Activated naive CD4-positive, alpha-beta T cell treated with anti-CD3 and anti-CD28 coated beads, Interleukin-2, amount 50 U/mL, for 16 hours (primary cell): ENCODE results near the gene PLEKHG4B.
A peak's percentile ranks its signal among the peaks of the same experiment; 100 is the strongest.
"Not testable (repeated sequence)": the region's sequence is repeated elsewhere in the genome, so short reads cannot be mapped to it uniquely, and the experiment has no call there.

Experiments
- DNase-seq: peaks from one replicate; pipeline ENCODE4 v3.0.0-alpha.2; 2020

PLEKHG4B gene

DNA sequence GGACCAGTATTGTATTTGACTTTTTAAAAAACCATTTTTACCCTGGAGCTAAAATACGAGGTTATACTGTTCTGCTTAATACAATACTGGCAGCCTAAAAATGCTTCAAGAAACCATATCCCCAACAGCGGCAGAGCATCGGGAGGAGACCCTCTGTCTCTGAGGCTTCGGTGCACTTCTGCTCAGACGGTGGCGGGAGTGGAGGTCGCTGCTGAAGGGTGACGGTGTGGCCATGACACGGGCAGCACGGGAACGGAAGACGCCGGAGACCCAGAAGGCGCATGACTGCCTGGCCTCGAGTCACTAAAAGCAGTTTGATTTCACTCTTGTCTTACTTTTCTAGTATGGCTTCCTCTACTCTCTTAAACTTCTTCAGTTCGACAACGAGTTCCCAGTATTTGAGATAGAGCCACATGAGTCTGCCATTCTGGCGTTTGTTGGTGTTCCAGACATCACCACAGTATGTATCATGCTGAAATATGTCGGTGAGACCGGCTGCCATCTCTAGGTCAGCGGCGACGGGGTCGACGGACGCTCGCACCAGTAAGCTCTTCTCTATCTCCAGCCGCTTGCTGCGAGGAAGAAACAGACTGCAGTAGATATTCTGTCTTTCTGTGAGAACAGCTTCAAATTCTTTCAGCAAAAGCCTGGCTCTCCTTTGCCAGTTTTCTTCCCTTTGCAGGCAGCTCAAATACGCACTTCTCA, 113.2 kb downstream of the PLEKHG4B start:
- DNase-seq = no peak

DNA sequence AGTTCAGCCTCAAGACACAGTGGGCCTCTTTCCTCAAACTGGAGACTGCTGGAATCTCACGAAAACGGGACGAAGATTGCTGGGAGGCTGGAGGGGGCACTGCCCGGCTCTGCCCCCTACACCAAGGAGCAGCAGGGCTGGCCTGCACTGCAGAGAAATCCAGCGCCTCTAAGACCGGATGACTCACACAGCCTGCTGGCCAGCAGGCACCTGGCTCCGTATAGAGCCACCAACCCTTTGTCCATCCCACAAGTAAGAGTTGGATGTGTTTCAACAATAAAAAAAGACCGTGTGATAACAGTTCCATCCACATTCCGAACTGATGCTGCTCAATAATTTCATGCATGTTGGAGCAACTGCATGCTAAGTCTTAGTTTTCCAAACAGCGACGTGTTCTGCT, 114.4 kb downstream of the PLEKHG4B start:
- DNase-seq = no peak

DNA sequence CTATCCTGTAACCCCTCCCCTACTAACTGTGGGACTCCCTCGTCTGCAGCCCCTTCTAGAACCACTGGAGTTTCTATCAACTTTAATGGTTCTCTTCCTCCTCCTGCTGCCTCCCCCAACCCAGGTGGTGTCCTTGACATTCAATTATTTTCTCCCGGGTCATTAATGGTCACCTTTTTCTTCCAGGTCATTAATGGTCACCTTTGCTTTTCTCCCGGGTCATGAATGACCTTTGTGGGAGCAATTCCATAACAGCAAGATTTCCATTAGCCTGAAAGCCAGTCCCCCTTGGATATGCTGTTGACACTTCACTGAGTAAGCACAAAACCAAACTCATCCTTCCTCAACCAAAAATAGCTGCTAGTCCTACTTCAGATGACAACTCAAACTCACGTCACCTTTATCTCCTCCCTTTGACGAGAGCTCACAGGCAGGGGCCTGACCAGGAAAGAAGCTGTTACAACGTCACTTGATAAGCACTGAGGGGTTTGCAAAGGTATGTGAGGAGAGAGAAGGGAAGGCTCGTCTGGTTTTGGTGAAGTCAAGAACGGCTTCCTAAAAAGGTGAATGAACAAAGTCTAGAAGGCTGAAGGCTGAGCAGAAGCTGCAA, 115.1 kb downstream of the PLEKHG4B start:
- DNase-seq = no peak

DNA sequence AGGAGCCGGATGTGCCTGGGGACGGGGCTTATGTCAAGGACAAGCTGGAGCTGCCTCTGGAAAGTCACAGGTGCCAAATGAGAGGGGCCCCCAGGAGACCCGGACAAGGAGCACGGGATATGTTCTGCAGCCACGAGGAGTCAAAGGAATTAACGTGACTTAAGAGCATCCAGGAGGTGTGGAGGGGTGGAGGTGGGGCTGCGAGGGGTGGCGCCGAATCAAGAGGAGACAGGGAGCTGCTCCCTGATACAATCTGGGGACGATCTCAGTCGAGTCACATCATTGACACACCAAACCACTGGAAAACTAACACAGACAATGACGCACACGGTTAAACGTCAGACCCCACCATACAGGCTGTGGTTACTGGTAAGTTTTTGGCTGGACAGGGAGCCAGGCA, 115.6 kb downstream of the PLEKHG4B start:
- no peak for DNase-seq

DNA sequence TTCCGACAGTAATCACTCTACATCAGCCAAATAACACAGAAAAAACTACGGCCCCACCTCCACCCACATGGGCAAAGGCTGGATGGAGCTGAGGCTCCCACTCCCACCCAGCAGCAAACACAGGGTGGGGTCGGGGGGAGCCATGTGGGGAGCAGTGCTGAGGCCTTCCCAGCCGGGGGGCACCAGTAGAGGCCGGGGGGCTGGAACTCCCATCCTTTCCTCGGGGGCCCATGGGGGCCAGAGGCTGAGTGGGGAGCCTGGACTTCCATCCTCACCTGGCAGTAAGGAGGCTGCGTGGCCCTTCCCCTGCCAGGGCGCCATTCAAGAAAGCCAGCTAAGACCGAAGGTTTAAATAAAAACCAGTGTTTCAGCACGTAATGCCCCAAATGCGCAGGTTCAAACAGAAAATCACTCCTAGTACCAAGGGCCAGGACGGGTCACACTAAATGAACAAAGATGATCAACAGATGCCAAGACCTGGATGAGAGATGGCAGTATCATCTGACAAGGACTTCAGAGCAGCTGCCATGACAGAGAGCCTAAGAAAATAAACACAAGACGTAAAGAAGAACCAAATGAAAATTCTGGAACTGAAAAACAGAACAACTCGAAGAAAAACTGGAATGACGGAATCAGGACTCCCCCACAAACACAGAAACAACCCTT, 116.6 kb downstream of the PLEKHG4B start:
- no peak for DNase-seq

DNA sequence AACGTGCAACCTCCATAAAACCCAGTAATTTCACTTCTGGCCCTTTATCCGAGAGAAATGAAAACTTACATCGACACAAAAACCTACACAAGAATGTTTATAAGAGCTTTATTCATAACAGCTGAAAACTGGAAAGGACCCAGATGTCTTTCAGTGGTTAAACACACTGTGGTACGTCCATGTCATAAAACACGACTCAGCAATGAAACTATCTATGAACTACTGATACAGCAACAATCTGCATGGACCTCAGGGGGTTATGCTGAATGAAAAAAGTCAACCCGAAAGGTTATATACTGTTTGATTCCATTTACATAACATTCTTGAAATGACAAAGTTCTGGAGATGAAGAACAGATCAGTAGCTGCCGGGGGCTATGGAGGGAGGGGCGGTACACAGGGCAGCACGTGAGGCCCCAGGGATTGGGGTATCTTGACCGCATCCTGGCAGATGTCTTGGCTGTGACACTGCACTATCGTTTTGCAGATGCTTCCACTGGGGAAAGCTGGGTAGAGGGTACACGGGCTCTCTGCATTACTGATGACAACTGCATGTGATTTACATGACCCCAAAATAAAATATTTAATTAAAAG, 121.9 kb downstream of the PLEKHG4B start:
- DNase-seq = no peak

DNA sequence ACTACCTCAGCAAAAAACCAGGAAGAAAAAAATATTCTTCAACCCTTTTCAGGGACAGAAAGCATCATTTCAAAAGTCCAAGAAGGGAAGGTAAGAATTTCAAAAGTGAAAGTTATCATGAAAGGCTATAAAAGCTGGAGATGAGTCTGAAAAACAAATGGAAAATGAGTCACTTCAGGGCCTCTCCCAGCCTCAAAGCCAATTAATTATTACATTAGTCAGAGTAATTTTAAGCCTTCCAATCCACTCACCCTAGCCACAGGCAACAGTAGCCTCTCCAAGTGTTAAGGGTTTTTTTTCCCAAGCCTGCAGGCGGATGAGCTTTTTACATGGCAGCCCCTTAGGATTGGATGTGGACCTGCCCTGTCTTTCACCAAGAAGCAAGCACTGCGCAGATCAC, 123.3 kb downstream of the PLEKHG4B start:
- DNase-seq = not testable (repeated sequence)

DNA sequence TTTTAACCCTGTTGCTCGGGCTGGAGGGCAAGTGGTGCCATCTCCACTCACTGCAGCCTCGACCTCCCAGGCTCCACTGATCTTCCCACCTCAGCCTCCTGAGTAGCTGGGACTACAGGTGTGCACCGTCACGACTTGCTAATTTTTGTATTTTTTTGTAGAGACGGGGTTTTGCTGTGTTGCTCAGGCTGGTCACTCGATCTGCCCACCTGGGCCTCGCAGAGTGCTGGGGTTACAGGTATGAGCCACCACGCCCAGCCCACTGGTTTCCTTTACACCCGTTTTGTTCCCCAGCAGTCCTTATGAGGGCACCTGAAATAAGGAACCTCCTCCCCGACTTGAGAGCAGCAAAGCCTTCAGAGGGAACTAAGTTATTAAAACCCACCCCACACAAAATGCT, 124.1 kb downstream of the PLEKHG4B start:
- not testable (repeated sequence) for DNase-seq

DNA sequence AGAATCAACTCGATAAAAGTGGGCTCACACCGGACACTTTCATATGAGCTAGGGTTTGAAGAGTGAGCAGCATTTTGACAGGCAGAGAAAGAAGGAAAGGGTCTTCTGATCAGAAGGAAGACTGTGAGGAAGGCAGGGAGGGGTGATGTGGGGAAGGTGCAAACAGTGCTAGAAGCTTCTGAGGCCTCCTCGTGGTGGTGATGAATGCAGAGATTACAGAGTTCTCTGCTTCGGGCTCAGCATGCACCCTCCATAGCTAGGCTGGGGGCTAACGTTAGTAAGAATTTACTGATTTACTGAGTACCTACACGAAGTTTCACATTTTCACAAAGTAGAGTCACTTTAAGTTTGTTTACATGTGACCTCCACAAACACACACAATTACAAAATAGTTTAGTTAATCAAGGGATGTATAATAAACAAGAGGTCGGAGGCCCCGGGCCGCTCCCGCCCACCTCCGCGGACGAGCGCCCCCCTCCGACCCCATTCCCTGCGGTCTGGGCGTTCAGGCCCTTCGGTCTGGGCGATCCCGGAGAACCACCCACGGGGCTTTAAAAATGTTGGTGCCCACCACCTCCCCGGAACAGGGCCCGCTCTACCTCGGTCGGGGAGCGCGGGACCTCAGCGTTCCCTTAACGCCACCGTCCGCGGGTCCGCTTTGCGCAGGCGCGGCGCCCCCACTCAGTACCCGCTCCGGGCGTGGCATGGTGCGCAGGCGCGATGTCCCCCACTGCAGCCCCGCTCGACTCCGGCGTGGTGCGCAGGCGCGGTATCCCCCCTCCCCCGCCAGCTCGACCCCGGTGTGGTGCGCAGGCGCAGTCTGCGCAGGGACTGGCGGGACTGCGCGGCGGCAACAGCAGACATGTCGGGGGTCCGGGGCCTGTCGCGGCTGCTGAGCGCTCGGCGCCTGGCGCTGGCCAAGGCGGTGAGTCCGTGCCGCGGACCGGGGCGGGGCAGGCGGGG, 125.8 kb downstream of the PLEKHG4B start, which contains the start of the genes CCDC127 and SDHA:
Gene CCDC127 (minus strand): TSS at position 660 of the 963 bp plus-strand sequence. CDS start 1,304 bp downstream, outside the sequence.
Gene SDHA (plus strand): TSS at position 827 of the 963 bp plus-strand sequence. CDS start 36 bp downstream, at position 863.
- DNase-seq = peak; percentile 98

DNA sequence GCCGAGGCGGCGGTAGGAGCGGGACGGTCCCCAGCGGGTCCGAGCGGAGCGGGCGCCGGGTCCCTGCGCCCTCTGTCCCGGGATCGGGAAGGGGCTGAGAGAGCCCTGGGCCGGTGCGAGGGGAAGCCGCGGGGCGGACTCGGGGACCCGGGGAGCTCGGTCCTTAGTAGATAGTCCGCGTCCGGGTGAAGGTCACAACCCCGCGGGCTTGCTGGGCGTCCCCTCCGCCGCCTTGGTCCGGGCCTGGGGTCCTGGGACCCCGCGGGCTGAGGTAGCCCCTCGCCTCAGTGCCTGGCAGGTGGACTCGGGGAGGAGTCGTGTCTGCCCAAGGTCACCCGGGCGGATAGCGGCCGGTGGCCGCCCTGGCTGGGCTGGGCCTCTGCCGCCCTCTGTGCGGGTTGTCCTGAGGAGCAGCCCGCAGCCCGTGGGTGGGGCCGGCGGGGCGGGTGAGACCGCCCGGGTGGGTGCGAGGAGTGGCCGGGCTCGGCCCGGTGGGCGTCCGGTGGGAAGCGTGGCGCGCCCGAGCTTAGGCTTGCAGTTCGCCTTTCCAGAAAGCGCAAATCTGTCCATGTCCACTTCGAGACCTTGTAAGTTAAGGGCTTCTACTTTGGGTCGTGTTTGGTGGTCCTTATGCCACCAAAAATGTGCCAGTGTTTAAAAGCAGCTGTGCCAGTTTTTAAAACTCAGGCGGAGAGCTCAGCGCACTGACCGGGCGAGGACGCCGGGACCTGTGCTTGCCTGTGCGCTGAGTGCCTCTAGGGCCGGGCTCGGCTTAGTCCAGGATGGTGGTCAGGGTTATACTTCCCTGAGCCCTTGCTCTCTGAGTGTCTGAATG, 126.7 kb downstream of the PLEKHG4B start:
- DNase-seq = no peak

DNA sequence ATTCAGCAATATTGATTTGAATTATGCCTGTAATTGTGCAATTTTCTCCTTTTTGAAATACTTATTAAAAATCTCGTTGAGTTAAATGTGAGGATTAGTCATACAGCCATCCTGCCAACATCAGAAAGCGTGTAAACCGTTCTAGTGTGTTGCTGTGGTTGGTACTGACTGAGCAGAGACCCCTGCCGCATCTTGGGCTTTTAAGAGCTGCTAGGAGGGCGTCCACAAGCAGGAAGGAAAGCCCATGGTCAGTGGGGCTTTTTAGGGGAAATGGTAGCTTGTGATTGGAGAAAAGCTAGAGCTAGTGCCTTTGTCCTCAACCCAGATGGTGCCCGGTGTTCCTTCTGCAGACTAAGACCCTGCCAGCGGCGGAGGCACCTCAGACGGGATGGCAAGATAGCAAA, 127.5 kb downstream of the PLEKHG4B start:
- peak; percentile 26 for DNase-seq

DNA sequence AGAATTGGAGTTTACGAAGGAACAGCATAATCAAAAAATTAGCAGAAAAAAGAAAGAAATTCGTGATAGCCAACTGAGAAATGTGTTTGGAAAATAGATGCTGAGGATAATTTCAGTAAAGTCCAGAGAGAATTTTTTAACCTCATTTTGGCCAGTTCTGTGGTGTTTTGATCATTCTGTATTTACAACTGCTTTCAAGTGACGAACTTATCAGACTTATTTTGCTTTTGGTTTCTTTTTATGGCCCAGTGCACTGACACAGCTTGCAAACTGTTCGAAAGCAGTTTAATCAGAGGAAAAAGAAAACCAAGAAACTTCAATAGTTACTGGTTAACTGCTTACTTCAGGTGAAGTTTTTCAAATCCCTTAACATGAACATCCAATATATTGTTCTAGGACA, 128.0 kb downstream of the PLEKHG4B start:
- DNase-seq = no peak

DNA sequence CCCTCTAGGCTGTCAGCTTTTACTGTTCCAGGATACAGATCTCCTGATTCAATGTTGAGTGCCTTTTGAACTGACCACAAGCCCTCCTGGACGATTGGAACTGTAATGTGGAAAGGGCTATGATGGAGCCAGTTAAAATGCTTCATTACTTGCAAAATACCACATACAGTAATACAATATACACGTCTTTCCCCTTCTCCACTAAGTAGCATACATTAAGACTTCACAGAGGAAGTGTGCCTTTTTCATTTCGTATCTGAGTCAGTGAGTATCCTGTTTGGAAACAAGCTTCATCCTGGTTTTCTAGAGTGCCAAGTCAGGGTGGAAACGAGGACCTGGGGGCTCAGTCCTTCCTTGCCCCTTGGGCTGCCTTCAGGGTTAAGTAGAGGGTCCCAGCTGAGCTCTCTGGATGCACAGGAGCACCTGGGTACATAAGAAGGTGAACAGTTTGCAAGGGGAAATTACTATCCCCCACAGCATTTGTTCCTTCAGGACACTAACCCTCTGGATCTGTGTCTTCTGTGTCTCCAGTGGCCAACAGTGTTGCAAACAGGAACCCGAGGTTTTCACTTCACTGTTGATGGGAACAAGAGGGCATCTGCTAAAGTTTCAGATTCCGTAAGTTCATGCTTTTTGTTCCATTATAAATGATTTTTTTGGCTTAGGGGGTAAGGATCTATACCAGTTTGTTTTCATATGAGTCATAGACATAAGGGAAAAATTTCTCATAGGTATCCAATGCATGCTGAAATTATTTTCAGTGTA, 131.2 kb downstream of the PLEKHG4B start:
- not testable (repeated sequence) for DNase-seq

DNA sequence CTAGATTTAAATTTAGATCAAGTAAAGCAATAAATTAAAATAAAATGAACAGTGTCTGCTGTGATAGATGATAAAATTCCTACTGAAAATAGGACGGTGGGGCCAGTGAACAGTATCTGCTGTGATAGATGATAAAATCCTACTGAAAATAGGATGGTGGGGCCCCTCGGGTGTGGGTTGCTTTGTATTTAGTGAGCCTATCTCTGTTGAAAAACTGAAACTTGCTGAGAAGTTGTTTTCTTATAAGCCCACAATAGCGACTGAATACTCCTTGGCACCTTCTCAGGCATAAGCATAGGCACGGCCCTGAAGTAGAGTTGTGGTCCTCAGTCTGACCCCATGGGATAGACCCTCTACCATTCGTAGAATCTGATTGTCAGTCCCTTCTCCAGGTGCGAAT, 131.8 kb downstream of the PLEKHG4B start:
- no peak for DNase-seq

DNA sequence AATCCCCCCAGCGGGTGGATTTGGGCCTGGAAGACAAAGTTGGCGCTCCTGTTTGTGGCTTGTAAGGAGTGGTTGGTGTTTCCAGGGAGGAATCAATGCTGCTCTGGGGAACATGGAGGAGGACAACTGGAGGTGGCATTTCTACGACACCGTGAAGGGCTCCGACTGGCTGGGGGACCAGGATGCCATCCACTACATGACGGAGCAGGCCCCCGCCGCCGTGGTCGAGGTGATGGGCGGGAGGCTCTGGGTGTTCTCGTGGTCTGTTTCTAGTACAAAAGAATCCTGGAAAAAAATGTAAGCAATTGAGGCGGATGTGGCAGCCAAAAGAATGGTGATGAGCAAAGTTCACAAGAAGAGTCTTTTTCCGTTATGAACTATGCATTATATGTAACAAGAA, 133.4 kb downstream of the PLEKHG4B start:
- no peak for DNase-seq

DNA sequence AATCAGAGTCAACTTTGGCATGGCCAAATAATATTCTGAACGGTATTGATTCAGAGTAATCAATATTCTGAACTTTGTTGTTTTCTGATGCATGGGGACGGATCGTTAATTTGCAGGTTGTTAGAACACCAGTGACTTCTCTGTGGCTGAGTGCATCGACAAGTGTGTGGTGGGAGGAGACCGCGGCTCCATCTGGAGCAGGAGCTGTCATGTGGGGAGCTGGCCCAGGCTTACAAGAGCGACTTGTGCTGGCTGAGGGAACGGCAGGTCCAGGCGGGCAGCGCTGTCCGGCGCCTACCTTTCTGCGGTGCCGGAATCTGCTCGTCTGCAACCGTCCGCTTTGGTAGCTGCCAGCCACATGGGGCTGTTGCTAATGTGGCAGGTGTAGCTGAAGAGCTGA, 135.4 kb downstream of the PLEKHG4B start:
- not testable (repeated sequence) for DNase-seq

DNA sequence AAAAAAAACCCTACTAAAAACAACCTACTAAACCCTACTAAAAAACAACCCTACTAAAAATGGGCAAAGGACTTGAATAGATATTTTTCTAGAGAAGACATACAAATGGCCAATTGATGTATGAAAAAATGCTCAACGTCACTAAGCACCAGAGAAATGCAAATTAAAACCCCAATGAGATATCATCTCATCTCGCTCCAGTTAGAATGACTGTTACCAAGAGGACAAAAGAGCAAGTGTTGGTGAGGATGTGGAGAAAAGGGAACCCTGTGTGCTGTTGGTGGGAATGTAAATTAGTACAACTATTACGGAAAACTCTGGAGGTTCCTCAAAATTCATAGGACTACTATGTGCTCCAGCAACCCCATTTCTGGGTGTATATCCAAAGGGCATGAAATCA, 136.9 kb downstream of the PLEKHG4B start:
- DNase-seq = no peak

DNA sequence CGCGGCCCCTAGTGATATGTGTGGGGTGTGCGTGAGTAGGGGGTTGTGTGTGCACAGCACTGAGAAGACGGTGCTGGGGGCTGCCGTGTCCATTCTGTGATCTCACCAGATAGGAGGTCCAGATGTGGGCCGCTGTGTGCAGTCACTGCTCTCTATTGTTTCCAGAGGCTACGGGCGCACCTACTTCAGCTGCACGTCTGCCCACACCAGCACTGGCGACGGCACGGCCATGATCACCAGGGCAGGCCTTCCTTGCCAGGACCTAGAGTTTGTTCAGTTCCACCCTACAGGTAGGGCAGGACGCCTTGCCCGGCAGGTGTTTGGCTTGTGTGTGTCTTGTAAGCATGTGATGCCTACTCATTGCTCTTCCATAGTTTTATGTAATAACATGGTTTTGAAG, 138.7 kb downstream of the PLEKHG4B start:
- DNase-seq = no peak

DNA sequence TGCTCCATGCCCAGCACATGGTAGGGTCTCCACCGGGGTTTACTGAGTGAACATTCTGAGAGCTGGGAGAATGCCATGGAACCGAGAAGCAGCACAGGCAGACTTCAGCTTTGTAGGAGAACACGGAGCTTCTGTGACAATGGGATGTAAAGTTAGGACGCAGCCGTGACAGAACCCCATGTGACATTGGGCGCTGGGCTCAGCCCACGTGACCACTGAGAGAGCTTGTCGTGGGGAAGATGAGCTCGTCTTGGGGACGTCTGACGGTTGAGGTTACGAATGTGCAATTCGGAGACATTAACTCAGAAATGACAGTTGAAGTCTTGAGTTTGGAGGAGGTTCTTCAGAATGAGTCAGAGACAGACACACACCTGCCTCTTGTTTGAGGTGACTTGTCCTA, 139.7 kb downstream of the PLEKHG4B start:
- DNase-seq = no peak

DNA sequence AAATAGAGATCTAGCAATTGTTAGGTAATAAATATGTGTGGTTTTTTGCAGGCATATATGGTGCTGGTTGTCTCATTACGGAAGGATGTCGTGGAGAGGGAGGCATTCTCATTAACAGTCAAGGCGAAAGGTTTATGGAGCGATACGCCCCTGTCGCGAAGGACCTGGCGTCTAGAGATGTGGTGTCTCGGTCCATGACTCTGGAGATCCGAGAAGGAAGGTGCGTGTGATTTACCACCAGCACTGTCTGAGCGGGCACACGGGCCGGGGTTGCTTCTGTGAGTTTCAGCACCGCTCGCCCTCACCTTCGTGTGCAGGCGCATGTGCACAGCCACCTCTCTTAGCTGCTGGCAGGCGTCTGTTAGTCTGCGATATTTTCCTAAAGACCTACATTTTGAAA, 141.5 kb downstream of the PLEKHG4B start:
- not testable (repeated sequence) for DNase-seq

DNA sequence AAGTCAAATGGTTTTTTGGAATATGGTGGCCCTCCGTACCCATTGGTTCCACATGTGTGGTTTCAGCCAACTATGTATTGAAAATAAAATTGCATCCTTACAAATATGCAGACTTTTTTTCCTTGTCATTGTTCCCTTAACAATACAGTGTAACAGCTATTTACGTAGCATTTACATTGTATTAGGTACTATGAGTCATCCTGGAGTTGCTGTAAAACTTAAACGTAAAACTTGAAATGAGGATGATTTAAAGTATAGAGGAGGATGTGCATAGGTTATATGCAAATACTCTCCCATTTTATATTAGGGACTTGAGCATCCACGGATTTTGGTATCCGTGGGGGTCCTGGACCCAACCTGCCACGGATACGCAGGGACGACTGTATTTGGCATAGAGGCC, 142.5 kb downstream of the PLEKHG4B start:
- no peak for DNase-seq
